ENCODE results near the gene TCAP. TPM values are rescaled to one million over a fixed set of nuclear protein-coding genes. Genes with fewer than 3 reads are reported as not detected.

The TCAP gene
- total RNA-seq, 1 donor from 2014 or later = 2.3 TPM

- peak; percentile 69 for DNase-seq
- Mint-ChIP-seq H3K4me1 (ENCODE audit: low read depth, unreplicated experiment) (no peaks in the 10 kb centered on the region), H3K27me3 (ENCODE audit: unreplicated experiment) (peaks cover 7% of the 10 kb centered on the region), H3K27ac (ENCODE audit: unreplicated experiment) (no peak overlapping the region), H3K4me3 (ENCODE audit: unreplicated experiment) (no peak overlapping the region), H3K36me3 (ENCODE audit: unreplicated experiment) (no peaks in the 10 kb centered on the region), H3K9me3 (ENCODE audit: unreplicated experiment) (peaks cover 4% of the 10 kb centered on the region)
- TF ChIP-seq, protein P1, sequence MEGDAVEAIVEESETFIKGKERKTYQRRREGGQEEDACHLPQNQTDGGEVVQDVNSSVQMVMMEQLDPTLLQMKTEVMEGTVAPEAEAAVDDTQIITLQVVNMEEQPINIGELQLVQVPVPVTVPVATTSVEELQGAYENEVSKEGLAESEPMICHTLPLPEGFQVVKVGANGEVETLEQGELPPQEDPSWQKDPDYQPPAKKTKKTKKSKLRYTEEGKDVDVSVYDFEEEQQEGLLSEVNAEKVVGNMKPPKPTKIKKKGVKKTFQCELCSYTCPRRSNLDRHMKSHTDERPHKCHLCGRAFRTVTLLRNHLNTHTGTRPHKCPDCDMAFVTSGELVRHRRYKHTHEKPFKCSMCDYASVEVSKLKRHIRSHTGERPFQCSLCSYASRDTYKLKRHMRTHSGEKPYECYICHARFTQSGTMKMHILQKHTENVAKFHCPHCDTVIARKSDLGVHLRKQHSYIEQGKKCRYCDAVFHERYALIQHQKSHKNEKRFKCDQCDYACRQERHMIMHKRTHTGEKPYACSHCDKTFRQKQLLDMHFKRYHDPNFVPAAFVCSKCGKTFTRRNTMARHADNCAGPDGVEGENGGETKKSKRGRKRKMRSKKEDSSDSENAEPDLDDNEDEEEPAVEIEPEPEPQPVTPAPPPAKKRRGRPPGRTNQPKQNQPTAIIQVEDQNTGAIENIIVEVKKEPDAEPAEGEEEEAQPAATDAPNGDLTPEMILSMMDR (IDR thresholded peaks at IDR 0.05; ENCODE audit: partially characterized antibody, unreplicated experiment) = peak; percentile 38
These were observed 6.7 kb downstream of the TCAP start for GRCh38 chr17:39671651-39672521.

GRCh38 chr17:39672522-39673334 lies 7.6 kb downstream of the TCAP start:
- Mint-ChIP-seq H3K9me3 (ENCODE audit: unreplicated experiment) (peaks cover 4% of the 10 kb centered on the region), H3K4me1 (ENCODE audit: low read depth, unreplicated experiment) (no peaks in the 10 kb centered on the region), H3K27me3 (ENCODE audit: unreplicated experiment) (peaks cover 5% of the 10 kb centered on the region), H3K36me3 (ENCODE audit: unreplicated experiment) (no peaks in the 10 kb centered on the region), H3K4me3 (ENCODE audit: unreplicated experiment) (no peak overlapping the region), H3K27ac (ENCODE audit: unreplicated experiment) (no peak overlapping the region)
- TF ChIP-seq, protein P1 (IDR thresholded peaks at IDR 0.05; ENCODE audit: partially characterized antibody, unreplicated experiment) = peak; percentile 28
- DNase-seq = no peak

- no peak overlapping the region for H3K4me3 Mint-ChIP-seq (ENCODE audit: unreplicated experiment)
- TF ChIP-seq, protein P1 (IDR thresholded peaks at IDR 0.05; ENCODE audit: partially characterized antibody, unreplicated experiment) = no peak
- H3K4me1 Mint-ChIP-seq (ENCODE audit: low read depth, unreplicated experiment) = no peaks in the 10 kb centered on the region
- no peak overlapping the region for H3K27ac Mint-ChIP-seq (ENCODE audit: unreplicated experiment)
- H3K9me3 Mint-ChIP-seq (ENCODE audit: unreplicated experiment) = peaks cover 3% of the 10 kb centered on the region
- peaks cover 5% of the 10 kb centered on the region for H3K27me3 Mint-ChIP-seq (ENCODE audit: unreplicated experiment)
- no peaks in the 10 kb centered on the region for H3K36me3 Mint-ChIP-seq (ENCODE audit: unreplicated experiment)
- DNase-seq = no peak
These were observed 8.4 kb downstream of the TCAP start for GRCh38 chr17:39673335-39674081.

GRCh38 chr17:39674179-39674578 lies 9.0 kb downstream of the TCAP start:
- no peak overlapping the region for H3K27ac Mint-ChIP-seq (ENCODE audit: unreplicated experiment)
- no peak overlapping the region for H3K4me3 Mint-ChIP-seq (ENCODE audit: unreplicated experiment)
- DNase-seq = no peak
- H3K4me1 Mint-ChIP-seq (ENCODE audit: low read depth, unreplicated experiment) = no peaks in the 10 kb centered on the region
- H3K36me3 Mint-ChIP-seq (ENCODE audit: unreplicated experiment) = no peaks in the 10 kb centered on the region
- TF ChIP-seq, protein P1 (IDR thresholded peaks at IDR 0.05; ENCODE audit: partially characterized antibody, unreplicated experiment) = no peak
- peaks cover 5% of the 10 kb centered on the region for H3K27me3 Mint-ChIP-seq (ENCODE audit: unreplicated experiment)
- H3K9me3 Mint-ChIP-seq (ENCODE audit: unreplicated experiment) = no peaks in the 10 kb centered on the region
